ENCODE measurements around the gene MOB2.

MOB2 gene

GRCh38 chr11:1458340-1459218 lies 28.0 kb downstream of the MOB2 start:
- H3K4me3 ChIP-seq (ENCODE audit: control insufficient read depth, low read depth, low read length) = no peak overlapping the region
- no peak for DNase-seq (ENCODE audit: low read depth)
- TF ChIP-seq CTCF (IDR thresholded peaks at IDR 0.05; ENCODE audit: control insufficient read depth, insufficient read depth, low read depth, low read length, missing control alignments) = peak; percentile 39

DNA sequence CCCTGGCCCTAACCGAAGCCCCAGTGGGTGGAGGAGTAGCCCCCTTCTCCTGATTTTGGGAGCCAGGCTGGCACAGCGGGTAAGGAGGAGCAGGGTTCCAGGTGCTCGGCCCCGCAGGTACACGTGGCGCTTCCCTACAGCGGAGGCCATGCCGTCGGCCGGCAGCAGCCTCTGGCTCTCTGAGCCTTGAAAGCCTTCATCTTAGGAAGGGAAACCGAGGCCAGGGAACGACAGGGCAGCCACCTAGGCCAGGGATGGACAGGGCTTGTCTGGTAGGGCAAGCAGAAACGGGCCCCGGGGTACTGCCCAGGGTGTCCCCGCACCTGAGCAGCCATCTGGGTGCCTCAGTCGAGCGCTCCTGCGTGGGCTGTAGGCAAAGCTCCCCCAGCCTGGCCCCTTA lies 28.7 kb downstream of the MOB2 start:
- DNase-seq (ENCODE audit: low read depth) = no peak
- no peak overlapping the region for H3K4me3 ChIP-seq (ENCODE audit: control insufficient read depth, low read depth, low read length)
- no peak for TF ChIP-seq CTCF (IDR thresholded peaks at IDR 0.05; ENCODE audit: control insufficient read depth, insufficient read depth, low read depth, low read length, missing control alignments)

DNA sequence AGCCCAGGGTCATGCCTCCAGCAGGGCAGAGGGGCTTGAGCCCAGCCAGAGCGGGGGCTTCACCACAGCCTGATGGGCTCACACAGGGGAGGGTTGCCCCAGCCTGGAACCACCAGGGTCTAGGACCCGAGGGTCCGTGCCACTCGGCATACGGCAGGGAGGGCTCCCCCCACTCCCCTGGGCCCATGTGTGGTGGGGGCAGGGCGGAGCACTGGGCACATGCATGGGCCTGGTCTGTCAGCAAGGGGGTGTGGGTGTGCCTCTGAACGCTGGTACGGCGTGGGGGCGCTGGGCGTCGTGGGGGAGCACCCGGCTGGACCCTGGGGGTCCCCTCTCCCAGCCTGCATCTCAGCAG lies 29.3 kb downstream of the MOB2 start:
- no peak for TF ChIP-seq CTCF (IDR thresholded peaks at IDR 0.05; ENCODE audit: control insufficient read depth, insufficient read depth, low read depth, low read length, missing control alignments)
- DNase-seq (ENCODE audit: low read depth) = no peak
- no peak overlapping the region for H3K4me3 ChIP-seq (ENCODE audit: control insufficient read depth, low read depth, low read length)

DNA sequence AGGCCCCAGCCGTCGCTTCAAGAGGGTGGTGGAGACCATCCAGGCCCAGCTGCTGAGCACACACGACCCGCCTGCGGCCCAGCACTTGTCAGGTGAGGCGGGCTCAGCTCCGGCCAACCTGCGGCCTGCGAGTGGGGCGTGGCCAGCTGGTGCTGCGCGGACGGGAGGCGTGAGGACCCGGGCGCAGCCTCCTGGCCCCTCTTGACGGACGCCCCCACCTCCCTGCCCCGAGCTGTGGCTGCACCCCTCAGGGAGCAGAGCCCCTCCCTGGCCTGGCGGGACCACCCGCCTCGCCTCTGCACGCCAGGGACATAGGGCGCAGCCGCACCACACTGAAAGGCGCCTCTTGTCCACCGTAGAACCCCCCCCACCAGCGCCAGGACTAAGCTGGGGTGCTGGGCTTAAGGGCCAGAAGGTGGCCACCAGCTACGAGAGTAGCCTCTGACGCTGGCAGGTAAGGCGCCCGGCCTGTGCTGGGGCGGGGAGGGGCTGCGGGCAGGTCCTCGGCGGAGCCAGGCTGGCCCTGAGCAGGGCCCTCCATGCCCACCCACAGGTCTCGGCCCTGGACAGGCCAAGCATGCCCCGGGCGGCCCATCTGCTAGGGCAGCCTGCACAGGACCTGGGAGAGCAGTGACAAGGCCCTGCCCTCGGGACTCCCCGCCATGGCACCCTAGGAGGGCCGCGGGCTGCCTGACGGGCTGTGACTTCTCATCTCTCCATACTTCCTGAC lies 29.8 kb downstream of the MOB2 start:
- TF ChIP-seq CTCF (IDR thresholded peaks at IDR 0.05; ENCODE audit: control insufficient read depth, insufficient read depth, low read depth, low read length, missing control alignments) = no peak
- no peak overlapping the region for H3K4me3 ChIP-seq (ENCODE audit: control insufficient read depth, low read depth, low read length)
- no peak for DNase-seq (ENCODE audit: low read depth)

DNA sequence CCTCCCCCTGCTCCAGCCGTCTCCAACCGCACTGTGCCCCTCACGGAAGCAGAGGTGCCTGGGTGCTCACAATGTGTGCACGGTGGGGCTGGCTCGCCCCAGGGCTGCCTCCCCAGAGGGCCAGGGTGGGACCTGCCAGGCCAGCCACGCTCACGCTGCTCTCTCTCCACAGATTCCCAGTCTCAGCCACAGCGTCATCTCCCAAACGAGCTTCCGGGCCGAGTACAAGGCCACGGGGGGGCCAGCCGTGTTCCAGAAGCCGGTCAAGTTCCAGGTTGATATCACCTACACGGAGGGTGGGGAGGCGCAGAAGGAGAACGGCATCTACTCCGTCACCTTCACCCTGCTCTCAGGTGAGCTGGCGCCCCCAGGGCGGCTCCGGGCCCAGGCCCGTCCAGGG lies 30.4 kb downstream of the MOB2 start:
- no peak for TF ChIP-seq CTCF (IDR thresholded peaks at IDR 0.05; ENCODE audit: control insufficient read depth, insufficient read depth, low read depth, low read length, missing control alignments)

GRCh38 chr11:1455763-1456060 lies 30.9 kb downstream of the MOB2 start:
- no peak overlapping the region for H3K4me3 ChIP-seq (ENCODE audit: control insufficient read depth, low read depth, low read length)
- TF ChIP-seq CTCF (IDR thresholded peaks at IDR 0.05; ENCODE audit: control insufficient read depth, insufficient read depth, low read depth, low read length, missing control alignments) = no peak
- DNase-seq (ENCODE audit: low read depth) = no peak

More for the DNA sequence above, 30.4 kb downstream of the MOB2 start:
- H3K4me3 ChIP-seq (ENCODE audit: control insufficient read depth, low read depth, low read length) = no peak overlapping the region
- no peak for DNase-seq (ENCODE audit: low read depth)
